ENCODE results near the gene CHTOP. TPM values are rescaled to one million over a fixed set of nuclear protein-coding genes. Genes with fewer than 3 reads are reported as not detected.
"Not testable (repeated sequence)": the region's sequence is repeated elsewhere in the genome, so short reads cannot be mapped to it uniquely, and the experiment has no call there.

Gene CHTOP
- total RNA-seq, 1 experiment from 2014 or later: 63.7 TPM

- DNase-seq (ENCODE audit: low spot score): no peak
Observed at GRCh38 chr1:153659175-153659534, 25.3 kb downstream of the CHTOP start.

- no peak for DNase-seq (ENCODE audit: low spot score)
Observed at GRCh38 chr1:153659656-153660055, 25.8 kb downstream of the CHTOP start.

GRCh38 chr1:153661111-153661708 lies 27.3 kb downstream of the CHTOP start:
- DNase-seq (ENCODE audit: low spot score): no peak

GRCh38 chr1:153662269-153662668 lies 28.4 kb downstream of the CHTOP start:
- DNase-seq (ENCODE audit: low spot score): no peak

- no peak for DNase-seq (ENCODE audit: low spot score)
Observed at GRCh38 chr1:153663211-153663610, 29.3 kb downstream of the CHTOP start.

GRCh38 chr1:153667439-153667838 lies 33.6 kb downstream of the CHTOP start:
- DNase-seq (ENCODE audit: low spot score): no peak

GRCh38 chr1:153668672-153669071 lies 34.8 kb downstream of the CHTOP start:
- not testable (repeated sequence) for DNase-seq (ENCODE audit: low spot score)

GRCh38 chr1:153669606-153670005 lies 35.7 kb downstream of the CHTOP start:
- no peak for DNase-seq (ENCODE audit: low spot score)

- DNase-seq (ENCODE audit: low spot score): peak; percentile 22
Observed at GRCh38 chr1:153670257-153670858, 36.5 kb downstream of the CHTOP start.

GRCh38 chr1:153670859-153671627 lies 37.2 kb downstream of the CHTOP start, which contains the start of gene ILF2:
TSS of gene ILF2 (minus strand) at chr1:153670993. CDS start at chr1:153670922, 71 bp downstream.
- DNase-seq (ENCODE audit: low spot score): peak; percentile 99

- DNase-seq (ENCODE audit: low spot score): peak; percentile 34
Observed at GRCh38 chr1:153671628-153672353, 37.9 kb downstream of the CHTOP start.

GRCh38 chr1:153673511-153673910 lies 39.6 kb downstream of the CHTOP start:
- DNase-seq (ENCODE audit: low spot score): no peak

- DNase-seq (ENCODE audit: low spot score): peak; percentile 58
Observed at GRCh38 chr1:153677718-153678518, 44.1 kb downstream of the CHTOP start.

GRCh38 chr1:153678519-153679336 lies 44.9 kb downstream of the CHTOP start, which contains the start of gene NPR1:
TSS of gene NPR1 (plus strand) at chr1:153678688. CDS start at chr1:153679109, 421 bp downstream.
- DNase-seq (ENCODE audit: low spot score): no peak

GRCh38 chr1:153679337-153680119 lies 45.7 kb downstream of the CHTOP start:
- no peak for DNase-seq (ENCODE audit: low spot score)

GRCh38 chr1:153680120-153680403 lies 46.2 kb downstream of the CHTOP start:
- no peak for DNase-seq (ENCODE audit: low spot score)

GRCh38 chr1:153682730-153683129 lies 48.9 kb downstream of the CHTOP start:
- no peak for DNase-seq (ENCODE audit: low spot score)

- DNase-seq (ENCODE audit: low spot score): peak; percentile 19
Observed at GRCh38 chr1:153683854-153684253, 50.0 kb downstream of the CHTOP start.

- no peak for DNase-seq (ENCODE audit: low spot score)
Observed at GRCh38 chr1:153684892-153685291, 51.0 kb downstream of the CHTOP start.
